PC-9 (cell line): ENCODE data around the gene TMEM258. TPM values are rescaled to one million over a fixed set of nuclear protein-coding genes. Genes with fewer than 3 reads are reported as not detected.

Source experiments
- BruUV-seq: library from RNA; stranded (reverse); fragments of 400-500 nt; replicated peaks from 2 replicates; lab custom pipeline; 2021; lab: Mats Ljungman, UMichigan
- CTCF ChIA-PET: fragments of 300-600 bp; sonication (Branson Sonifier 250); formaldehyde crosslinking; loops from one replicate; lab custom pipeline; 2022; ENCODE audit warnings: antibody characterized with exemption; lab: Charles Lee
- POLR2A ChIA-PET: fragments of 300-600 bp; sonication (Branson Sonifier 250); formaldehyde crosslinking; loops from one replicate; lab custom pipeline; 2022; ENCODE audit warnings: antibody characterized with exemption; ENCODE audit not compliant: unreplicated experiment; lab: Charles Lee
- DNase-seq, 2 experiments: peaks; one replicate each; pipeline versions ENCODE4 v3.0.0 to v3.0.0-alpha.2; 2015 to 2022; ENCODE audit warnings: mixed read lengths in 1 of 2
- H2AFZ ChIP-seq: fragments of 200-600 bp; sonication (generic); 2 replicates; pipeline ENCODE4 v1.8.1; 2017; ENCODE audit warnings: antibody characterized with exemption
- H3F3A ChIP-seq: fragments of 200-600 bp; sonication (generic); 2 replicates; pipeline ENCODE4 v1.8.1; 2017; ENCODE audit warnings: antibody characterized with exemption, mild to moderate bottlenecking, low read depth; ENCODE audit not compliant: insufficient read depth
- H3K27ac ChIP-seq: fragments of 200-600 bp; sonication (generic); 2 replicates; pipeline ENCODE4 v1.6.1; 2016; ENCODE audit warnings: mixed run types
- H3K27me3 ChIP-seq: fragments of 200-600 bp; sonication (generic); 2 replicates; pipeline ENCODE4 v1.6.1; 2016; ENCODE audit warnings: low read depth, mixed run types; ENCODE audit not compliant: insufficient read depth
- H3K36me3 ChIP-seq: fragments of 200-600 bp; sonication (generic); 2 replicates; pipeline ENCODE4 v1.6.1; 2016; ENCODE audit warnings: low read depth, mixed run types
- H3K4me1 ChIP-seq: fragments of 200-600 bp; sonication (generic); replicated peaks from 2 replicates; pipeline ENCODE4 v1.6.1; 2016; ENCODE audit warnings: mixed run types; ENCODE audit not compliant: insufficient read depth
- H3K4me2 ChIP-seq: fragments of 200-600 bp; sonication (generic); 2 replicates; pipeline ENCODE4 v1.6.1; 2017; ENCODE audit warnings: mixed run types
- H3K4me3 ChIP-seq: fragments of 200-600 bp; sonication (generic); 2 replicates; pipeline ENCODE4 v1.6.1; 2016; ENCODE audit warnings: mixed run types
- H3K79me2 ChIP-seq: fragments of 200-600 bp; sonication (generic); 2 replicates; pipeline ENCODE4 v1.6.1; 2017; ENCODE audit warnings: low read depth, mixed run types
- H3K9me2 ChIP-seq: fragments of 200-600 bp; sonication (generic); 2 replicates; pipeline ENCODE4 v1.8.1; 2017; ENCODE audit warnings: mild to moderate bottlenecking; ENCODE audit not compliant: insufficient read depth
- H3K9me3 ChIP-seq: fragments of 200-600 bp; sonication (generic); 2 replicates; pipeline ENCODE4 v1.8.1; 2016; ENCODE audit warnings: low read depth; ENCODE audit not compliant: insufficient read depth
- H4K20me1 ChIP-seq: fragments of 200-600 bp; sonication (generic); 2 replicates; pipeline ENCODE4 v1.8.1; 2017; ENCODE audit not compliant: insufficient read depth
- CTCF ChIP-seq: fragments of 200-600 bp; sonication (generic); conservative IDR thresholded peaks from 2 replicates; pipeline ENCODE4 v1.6.1; 2017; ENCODE audit warnings: mixed run types, antibody characterized with exemption, mild to moderate bottlenecking, moderate library complexity
- EZH2 ChIP-seq: fragments of 200-600 bp; sonication (generic); IDR thresholded peaks from 2 replicates; pipeline ENCODE4 v1.8.0; 2017; ENCODE audit warnings: antibody characterized with exemption, low read depth
- intact Hi-C: fragments of 100-400 bp; cut with micrococcal nuclease; formaldehyde crosslinking; loops from one replicate; pipeline ENCODE4 v1.10.0; 2022; ENCODE audit not compliant: unreplicated experiment
- total RNA-seq: library from RNA; stranded (reverse); gene quantifications from 2 replicates; pipeline ENCODE4 v1.2.3, GENCODE V29; 2021

The TMEM258 gene
- total RNA-seq, 1 experiment from 2014 or later = 217 TPM

GRCh38 chr11:61785837-61786402, 6.5 kb downstream of the TMEM258 start:
- Histone ChIP-seq H3K4me2 (no peak overlapping the region), H4K20me1 (peaks cover 5% of the 10 kb centered on the region; the same call in 1 of the 2 replicates), H3K9me2 (no peaks in the 10 kb centered on the region), H3K9me3 (no peaks in the 10 kb centered on the region), H2AFZ (no peak overlapping the region), H3K4me1 (no peaks in the 10 kb centered on the region; the same call in 1 of the 2 replicates), H3K27ac (no peak overlapping the region), H3K36me3 (peaks cover 26% of the 10 kb centered on the region), H3K27me3 (no peaks in the 10 kb centered on the region), H3F3A (peaks cover 13% of the 10 kb centered on the region), H3K79me2 (peaks cover 18% of the 10 kb centered on the region), H3K4me3 (no peak overlapping the region)
- no peak for DNase-seq
- POLR2A ChIA-PET = interaction anchor here (0.5 to 0.6 kb wide), 2 partner anchors 16 to 106 kb away, joined by 5 to 17 read pairs; no protein-coding TSS in a partner anchor
- intact Hi-C loops = no loop called here
- BruUV-seq = no TSS peak
- CTCF ChIA-PET = no interaction called here
- no peak for TF ChIP-seq EZH2
- no peak for TF ChIP-seq CTCF

GRCh38 chr11:61784506-61784805, 7.9 kb downstream of the TMEM258 start:
- Histone ChIP-seq H3K4me3 (no peak overlapping the region), H4K20me1 (peaks cover 5% of the 10 kb centered on the region; the same call in 1 of the 2 replicates), H3K79me2 (peaks cover 4% of the 10 kb centered on the region; the same call in 1 of the 2 replicates), H3K36me3 (peaks cover 18% of the 10 kb centered on the region), H3K9me2 (no peaks in the 10 kb centered on the region), H3K27ac (no peak overlapping the region), H3K9me3 (no peaks in the 10 kb centered on the region), H3K27me3 (no peaks in the 10 kb centered on the region), H2AFZ (no peak overlapping the region), H3K4me2 (no peak overlapping the region), H3K4me1 (no peaks in the 10 kb centered on the region), H3F3A (peaks cover 13% of the 10 kb centered on the region)
- DNase-seq = no peak
- ChIA-PET POLR2A (no interaction called here), CTCF (no interaction called here)
- TF ChIP-seq CTCF (no peak), EZH2 (no peak)
- BruUV-seq = no TSS peak
- intact Hi-C loops = no loop called here

- Histone ChIP-seq H4K20me1 (peaks cover 5% of the 10 kb centered on the region; the same call in 1 of the 2 replicates), H3F3A (peaks cover 13% of the 10 kb centered on the region), H3K4me1 (no peaks in the 10 kb centered on the region), H3K4me2 (no peak overlapping the region), H3K9me3 (no peaks in the 10 kb centered on the region), H3K27ac (no peak overlapping the region), H2AFZ (no peak overlapping the region), H3K27me3 (no peaks in the 10 kb centered on the region), H3K4me3 (no peak overlapping the region), H3K36me3 (peaks cover 13% of the 10 kb centered on the region; the same call in 1 of the 2 replicates), H3K79me2 (no peaks in the 10 kb centered on the region), H3K9me2 (no peaks in the 10 kb centered on the region)
- DNase-seq = no peak
- intact Hi-C loops = no loop called here
- BruUV-seq = no TSS peak
- ChIA-PET CTCF (no interaction called here), POLR2A (no interaction called here)
- TF ChIP-seq EZH2 = no peak
- TF ChIP-seq CTCF = no peak
These were observed 8.5 kb downstream of the TMEM258 start for GRCh38 chr11:61783717-61784505.
